Cerebellar cortex (tissue), 1 donor: Measurements from ENCODE around the gene GFRA3.

ENCODE experiments used
- DNase-seq: peaks from one replicate; pipeline ENCODE4 v3.0.0-alpha.2; 2015; ENCODE audit warnings: low spot score

Gene GFRA3

GRCh38 chr5:138246822-138247221 lies 27.6 kb downstream of the GFRA3 start:
- DNase-seq = no peak

GRCh38 chr5:138246334-138246733 lies 28.1 kb downstream of the GFRA3 start:
- DNase-seq = no peak

GRCh38 chr5:138245717-138246116 lies 28.7 kb downstream of the GFRA3 start:
- no peak for DNase-seq

- no peak for DNase-seq
Measured at GRCh38 chr5:138243794-138244193, 30.6 kb downstream of the GFRA3 start.

- peak; percentile 44 for DNase-seq
Measured at GRCh38 chr5:138241688-138242571, 32.5 kb downstream of the GFRA3 start.

- DNase-seq = no peak
Measured at GRCh38 chr5:138240650-138241385, 33.6 kb downstream of the GFRA3 start.

GRCh38 chr5:138238034-138238433 lies 36.4 kb downstream of the GFRA3 start:
- no peak for DNase-seq

GRCh38 chr5:138234651-138235050 lies 39.8 kb downstream of the GFRA3 start:
- DNase-seq = no peak

GRCh38 chr5:138233280-138233679 lies 41.1 kb downstream of the GFRA3 start:
- no peak for DNase-seq

GRCh38 chr5:138230981-138231589 lies 43.3 kb downstream of the GFRA3 start:
- no peak for DNase-seq

GRCh38 chr5:138230261-138230660 lies 44.2 kb downstream of the GFRA3 start:
- DNase-seq = no peak

- DNase-seq = no peak
Measured at GRCh38 chr5:138229387-138229786, 45.0 kb downstream of the GFRA3 start.

- DNase-seq = no peak
Measured at GRCh38 chr5:138226910-138227309, 47.5 kb downstream of the GFRA3 start.

- DNase-seq = no peak
Measured at GRCh38 chr5:138224712-138225111, 49.7 kb downstream of the GFRA3 start.

GRCh38 chr5:138223532-138223931 lies 50.9 kb downstream of the GFRA3 start:
- DNase-seq = no peak

GRCh38 chr5:138216799-138217198 lies 57.6 kb downstream of the GFRA3 start:
- no peak for DNase-seq

GRCh38 chr5:138213161-138214029 lies 61.0 kb downstream of the GFRA3 start, which contains the start of gene CDC23:
TSS of gene CDC23 (minus strand) at chr5:138213323. CDS start at chr5:138213312, 11 bp downstream.
- DNase-seq = peak; percentile 99

GRCh38 chr5:138212828-138213160 lies 61.6 kb downstream of the GFRA3 start:
- DNase-seq = no peak

GRCh38 chr5:138210985-138211384 lies 63.4 kb downstream of the GFRA3 start:
- no peak for DNase-seq
